SJCRH30 (cell line): ENCODE results near the gene UAP1L1. TPM values are rescaled to one million over a fixed set of nuclear protein-coding genes. Genes with fewer than 3 reads are reported as not detected.

Source experiments
- DNase-seq, 2 experiments: peaks; one replicate each; pipeline ENCODE4 v3.0.0-alpha.2; 2015 to 2020
- H3K27ac ChIP-seq: fragments of 250-450 bp; sonication (Bioruptor Pico); 2 replicates; pipeline ENCODE4 v1.5.1; 2020; ENCODE audit warnings: mild to moderate bottlenecking, moderate library complexity
- H3K27me3 ChIP-seq: fragments of 250-450 bp; sonication (Bioruptor Pico); 2 replicates; pipeline ENCODE4 v1.5.1; 2020; ENCODE audit warnings: mild to moderate bottlenecking, moderate library complexity
- H3K36me3 ChIP-seq: fragments of 250-450 bp; sonication (Bioruptor Pico); 2 replicates; pipeline ENCODE4 v1.5.1; 2020; ENCODE audit warnings: mild to moderate bottlenecking, moderate library complexity
- H3K4me1 ChIP-seq: fragments of 250-450 bp; sonication (Bioruptor Pico); 2 replicates; pipeline ENCODE4 v1.5.1; 2020; ENCODE audit warnings: mild to moderate bottlenecking, moderate library complexity
- H3K4me3 ChIP-seq: fragments of 250-450 bp; sonication (Bioruptor Pico); 2 replicates; pipeline ENCODE4 v1.5.1; 2020; ENCODE audit warnings: mild to moderate bottlenecking, moderate library complexity
- H3K9me3 ChIP-seq: fragments of 250-450 bp; sonication (Bioruptor Pico); replicated peaks from 2 replicates; pipeline ENCODE4 v1.5.1; 2020; ENCODE audit warnings: mild to moderate bottlenecking, moderate library complexity
- total RNA-seq: library from RNA; depleted of rRNA; stranded (reverse); fragments of >200 nt; shearing (Covaris generic); gene quantifications from 2 replicates; pipeline ENCODE4 v1.2.3, GENCODE V29; 2014

The UAP1L1 gene
- total RNA-seq, 1 experiment from 2014 or later: 13.8 TPM

- DNase-seq: no peak
- Histone ChIP-seq H3K27me3 (no peaks in the 10 kb centered on the region), H3K36me3 (peaks cover 53% of the 10 kb centered on the region), H3K4me1 (no peaks in the 10 kb centered on the region), H3K27ac (no peak overlapping the region), H3K9me3 (no peaks in the 10 kb centered on the region), H3K4me3 (no peak overlapping the region)
These were observed 30.1 kb downstream of the UAP1L1 start for GRCh38 chr9:137107312-137107921.

GRCh38 chr9:137107982-137108381 is 30.7 kb downstream of the UAP1L1 start:
- H3K9me3 ChIP-seq: no peaks in the 10 kb centered on the region
- no peaks in the 10 kb centered on the region for H3K4me1 ChIP-seq
- peaks cover 53% of the 10 kb centered on the region for H3K36me3 ChIP-seq
- no peak for DNase-seq
- no peak overlapping the region for H3K27ac ChIP-seq
- no peak overlapping the region for H3K4me3 ChIP-seq
- H3K27me3 ChIP-seq: no peaks in the 10 kb centered on the region

GRCh38 chr9:137108608-137109249 is 31.4 kb downstream of the UAP1L1 start:
- no peaks in the 10 kb centered on the region for H3K9me3 ChIP-seq
- DNase-seq: no peak
- no peak overlapping the region for H3K4me3 ChIP-seq
- H3K36me3 ChIP-seq: peaks cover 51% of the 10 kb centered on the region
- H3K4me1 ChIP-seq: no peaks in the 10 kb centered on the region
- H3K27me3 ChIP-seq: no peaks in the 10 kb centered on the region
- H3K27ac ChIP-seq: no peak overlapping the region

GRCh38 chr9:137109250-137110146 is 32.2 kb downstream of the UAP1L1 start:
- H3K4me3 ChIP-seq: no peak overlapping the region
- no peak for DNase-seq
- H3K27me3 ChIP-seq: no peaks in the 10 kb centered on the region
- no peaks in the 10 kb centered on the region for H3K9me3 ChIP-seq
- no peak overlapping the region for H3K27ac ChIP-seq
- no peaks in the 10 kb centered on the region for H3K4me1 ChIP-seq
- peaks cover 44% of the 10 kb centered on the region for H3K36me3 ChIP-seq

GRCh38 chr9:137110147-137110910 is 33.0 kb downstream of the UAP1L1 start:
- H3K9me3 ChIP-seq: no peaks in the 10 kb centered on the region
- H3K27me3 ChIP-seq: peaks cover 4% of the 10 kb centered on the region; the same call in 1 of the 2 replicates
- H3K36me3 ChIP-seq: peaks cover 39% of the 10 kb centered on the region
- H3K4me1 ChIP-seq: peaks cover 4% of the 10 kb centered on the region; the same call in 1 of the 2 replicates
- no peak overlapping the region for H3K4me3 ChIP-seq
- H3K27ac ChIP-seq: no peak overlapping the region
- no peak for DNase-seq

- H3K27me3 ChIP-seq: peaks cover 10% of the 10 kb centered on the region; the same call in 1 of the 2 replicates
- no peak overlapping the region for H3K27ac ChIP-seq
- no peak overlapping the region for H3K4me3 ChIP-seq
- peaks cover 33% of the 10 kb centered on the region for H3K36me3 ChIP-seq
- H3K9me3 ChIP-seq: no peaks in the 10 kb centered on the region
- peaks cover 7% of the 10 kb centered on the region; the same call in 1 of the 2 replicates for H3K4me1 ChIP-seq
- no peak for DNase-seq
These were observed 33.8 kb downstream of the UAP1L1 start for GRCh38 chr9:137110911-137111787.

- Histone ChIP-seq H3K4me3 (no peak overlapping the region), H3K27me3 (peaks cover 14% of the 10 kb centered on the region; the same call in 1 of the 2 replicates), H3K27ac (no peak overlapping the region), H3K4me1 (peaks cover 8% of the 10 kb centered on the region; the same call in 1 of the 2 replicates), H3K36me3 (peaks cover 28% of the 10 kb centered on the region), H3K9me3 (no peaks in the 10 kb centered on the region)
- no peak for DNase-seq
These were observed 34.7 kb downstream of the UAP1L1 start for GRCh38 chr9:137111788-137112563.

GRCh38 chr9:137112564-137113384 is 35.5 kb downstream of the UAP1L1 start:
- Histone ChIP-seq H3K4me1 (peaks cover 8% of the 10 kb centered on the region; the same call in 1 of the 2 replicates), H3K9me3 (no peaks in the 10 kb centered on the region), H3K4me3 (no peak overlapping the region), H3K27me3 (peaks cover 14% of the 10 kb centered on the region; the same call in 1 of the 2 replicates), H3K36me3 (peaks cover 20% of the 10 kb centered on the region), H3K27ac (no peak overlapping the region)
- DNase-seq: no peak

GRCh38 chr9:137113385-137114159 is 36.3 kb downstream of the UAP1L1 start:
- Histone ChIP-seq H3K9me3 (no peaks in the 10 kb centered on the region), H3K27me3 (peaks cover 14% of the 10 kb centered on the region; the same call in 1 of the 2 replicates), H3K36me3 (peaks cover 12% of the 10 kb centered on the region), H3K4me3 (no peak overlapping the region), H3K4me1 (peaks cover 8% of the 10 kb centered on the region; the same call in 1 of the 2 replicates), H3K27ac (no peak overlapping the region)
- no peak for DNase-seq

GRCh38 chr9:137114220-137114612 is 36.9 kb downstream of the UAP1L1 start:
- Histone ChIP-seq H3K36me3 (peaks cover 5% of the 10 kb centered on the region; the same call in 1 of the 2 replicates), H3K4me1 (peaks cover 8% of the 10 kb centered on the region; the same call in 1 of the 2 replicates), H3K4me3 (peak overlapping the region; percentile 62), H3K27ac (no peak overlapping the region), H3K27me3 (peaks cover 14% of the 10 kb centered on the region; the same call in 1 of the 2 replicates), H3K9me3 (no peaks in the 10 kb centered on the region)
- DNase-seq: no peak

- peak within 1 kb of the TSS; percentile 62 for H3K4me3 ChIP-seq
- H3K4me1 ChIP-seq: peaks cover 8% of the 10 kb centered on the region; the same call in 1 of the 2 replicates
- H3K9me3 ChIP-seq: no peaks in the 10 kb centered on the region
- DNase-seq: peak in 1 of 2 experiments; percentile 55
- no peak within 1 kb of the TSS for H3K27ac ChIP-seq
- H3K27me3 ChIP-seq: peaks cover 14% of the 10 kb centered on the region; the same call in 1 of the 2 replicates
- 0 out of 2 replicates have a peak, but pooled peaks cover 3% of the 10 kb centered on the region for H3K36me3 ChIP-seq
These were observed 37.5 kb downstream of the UAP1L1 start, which contains the start of gene DPP7 for GRCh38 chr9:137114613-137115393. Gene DPP7 (minus strand): TSS chr9:137114733. CDS start chr9:137114713, 20 bp downstream.
